SK-N-SH treated with all-trans-retinoic acid at 6 μM for 48 hours (cell line): ENCODE measurements around the gene TRABD2B.

ENCODE experiments used
- ATAC-seq: fragments of 200-7000 bp; cut with Tn5 transposase; 3 replicates; pipeline ENCODE4 v1.9.1; 2020; ENCODE audit warnings: mild to moderate bottlenecking, moderate library complexity
- BACH2 ChIP-seq: fragments of 250-450 bp; sonication (Bioruptor Pico); IDR thresholded peaks from 2 replicates; pipeline ENCODE4 v1.9.0; 2021; ENCODE audit warnings: mild to moderate bottlenecking, borderline replicate concordance
- CSDC2 ChIP-seq: fragments of 250-450 bp; sonication (Bioruptor Pico); IDR thresholded peaks from 2 replicates; pipeline ENCODE4 v1.5.0; 2020; ENCODE audit warnings: mild to moderate bottlenecking, moderate library complexity
- CSRNP3 ChIP-seq: fragments of 250-450 bp; sonication (Bioruptor Pico); IDR thresholded peaks from 2 replicates; pipeline ENCODE4 v1.5.1; 2021; ENCODE audit warnings: mild to moderate bottlenecking, moderate library complexity
- ESRRG ChIP-seq: fragments of 250-450 bp; sonication (Bioruptor Pico); IDR thresholded peaks from 2 replicates; pipeline ENCODE4 v1.6.1; 2021; ENCODE audit warnings: mild to moderate bottlenecking
- GLIS3 ChIP-seq: fragments of 250-450 bp; sonication (Bioruptor Pico); IDR thresholded peaks from 2 replicates; pipeline ENCODE4 v1.5.0; 2020; ENCODE audit warnings: mild to moderate bottlenecking, moderate library complexity
- ISL1 ChIP-seq: fragments of 250-450 bp; sonication (Bioruptor Pico); IDR thresholded peaks from 2 replicates; pipeline ENCODE4 v2.1.2; 2022; ENCODE audit warnings: mild to moderate bottlenecking, moderate library complexity
- OSR1 ChIP-seq: fragments of 250-450 bp; sonication (Bioruptor Pico); IDR thresholded peaks from 2 replicates; pipeline ENCODE4 v1.8.0; 2022; ENCODE audit warnings: moderate library complexity, mild to moderate bottlenecking, inconsistent platforms
- PATZ1 ChIP-seq: fragments of 250-450 bp; sonication (Bioruptor Pico); IDR thresholded peaks from 2 replicates; pipeline ENCODE4 v1.8.0; 2020; ENCODE audit warnings: mild to moderate bottlenecking, moderate library complexity, borderline replicate concordance
- POU6F1 ChIP-seq: fragments of 250-450 bp; sonication (Bioruptor Pico); IDR thresholded peaks from 2 replicates; pipeline ENCODE4 v1.8.0; 2021; ENCODE audit warnings: low read depth, mild to moderate bottlenecking, moderate library complexity, borderline replicate concordance
- PPARA ChIP-seq: fragments of 250-450 bp; sonication (Bioruptor Pico); IDR thresholded peaks from 2 replicates; pipeline ENCODE4 v1.5.0; 2020; ENCODE audit warnings: mild to moderate bottlenecking, borderline replicate concordance
- SNAI2 ChIP-seq: fragments of 250-450 bp; sonication (Bioruptor Pico); IDR thresholded peaks from 2 replicates; pipeline ENCODE4 v1.5.0; 2020; ENCODE audit warnings: mild to moderate bottlenecking, moderate library complexity
- TCF4 ChIP-seq: fragments of 250-450 bp; sonication (Bioruptor Pico); IDR thresholded peaks from 2 replicates; pipeline ENCODE4 v1.8.0; 2021; ENCODE audit warnings: mild to moderate bottlenecking, moderate library complexity, borderline replicate concordance
- TOX ChIP-seq: fragments of 250-450 bp; sonication (Bioruptor Pico); IDR thresholded peaks from 2 replicates; pipeline ENCODE4 v1.8.0; 2021; ENCODE audit warnings: mild to moderate bottlenecking, moderate library complexity, borderline replicate concordance
- TSHZ2 ChIP-seq: fragments of 250-450 bp; sonication (Bioruptor Pico); IDR thresholded peaks from 2 replicates; pipeline ENCODE4 v1.5.0; 2020; ENCODE audit warnings: mild to moderate bottlenecking, moderate library complexity
- ZC3H10 ChIP-seq: fragments of 250-450 bp; sonication (Bioruptor Pico); IDR thresholded peaks from 2 replicates; pipeline ENCODE4 v1.5.1; 2021; ENCODE audit warnings: mild to moderate bottlenecking, moderate library complexity
- ZFP3 ChIP-seq: fragments of 250-450 bp; sonication (Bioruptor Pico); IDR thresholded peaks from 2 replicates; pipeline ENCODE4 v1.5.0; 2020; ENCODE audit warnings: mild to moderate bottlenecking, moderate library complexity
- ZFP30 ChIP-seq: fragments of 450-650 bp; formaldehyde crosslinking; IDR thresholded peaks from 2 replicates; pipeline ENCODE4 v1.5.0; 2022; ENCODE audit warnings: mild to moderate bottlenecking, moderate library complexity
- ZNF565 ChIP-seq: fragments of 450-650 bp; formaldehyde crosslinking; conservative IDR thresholded peaks from 2 replicates; pipeline ENCODE4 v1.5.0; 2020; ENCODE audit warnings: low read depth, mild to moderate bottlenecking, moderate library complexity
- ZNF70 ChIP-seq: fragments of 450-650 bp; formaldehyde crosslinking; IDR thresholded peaks from 2 replicates; pipeline ENCODE4 v1.5.0; 2020; ENCODE audit warnings: mild to moderate bottlenecking, moderate library complexity
- ZNF8 ChIP-seq: fragments of 450-650 bp; formaldehyde crosslinking; IDR thresholded peaks from 2 replicates; pipeline ENCODE4 v1.5.0; 2020; ENCODE audit warnings: mild to moderate bottlenecking, moderate library complexity

Gene TRABD2B

GRCh38 chr1:48026701-48027532 lies 29.7 kb upstream of the TRABD2B start:
- no peak for ATAC-seq
- TF ChIP-seq CSDC2 (CRISPR knock-in tag) = no peak
- no peak for TF ChIP-seq TSHZ2 (CRISPR knock-in tag)
- no peak for TF ChIP-seq CSRNP3 (CRISPR knock-in tag)
- no peak for TF ChIP-seq TCF4 (CRISPR knock-in tag)
- no peak for TF ChIP-seq ISL1 (CRISPR knock-in tag)
- no peak for TF ChIP-seq GLIS3 (CRISPR knock-in tag)
- no peak for TF ChIP-seq ZNF565 (CRISPR knock-in tag)
- no peak for TF ChIP-seq OSR1
- no peak for TF ChIP-seq ZNF70 (CRISPR knock-in tag)
- TF ChIP-seq ZFP3 (CRISPR knock-in tag) = no peak
- no peak for TF ChIP-seq SNAI2 (CRISPR knock-in tag)
- no peak for TF ChIP-seq PATZ1 (CRISPR knock-in tag)
- no peak for TF ChIP-seq BACH2 (CRISPR knock-in tag)
- no peak for TF ChIP-seq ESRRG (CRISPR knock-in tag)

GRCh38 chr1:48026275-48026674 lies 29.1 kb upstream of the TRABD2B start:
- no peak for ATAC-seq
- TF ChIP-seq SNAI2 (CRISPR knock-in tag) = no peak
- no peak for TF ChIP-seq PPARA (CRISPR knock-in tag)
- TF ChIP-seq ISL1 (CRISPR knock-in tag) = no peak

GRCh38 chr1:48025076-48025475 lies 27.9 kb upstream of the TRABD2B start:
- TF ChIP-seq ZNF8 (CRISPR knock-in tag) (no peak), SNAI2 (CRISPR knock-in tag) (no peak), POU6F1 (no peak), TCF4 (CRISPR knock-in tag) (no peak), ESRRG (CRISPR knock-in tag) (no peak), ZFP30 (no peak), OSR1 (no peak), PPARA (CRISPR knock-in tag) (no peak), ZNF70 (CRISPR knock-in tag) (no peak), TOX (CRISPR knock-in tag) (no peak), ZFP3 (CRISPR knock-in tag) (no peak), ZC3H10 (CRISPR knock-in tag) (no peak), CSRNP3 (CRISPR knock-in tag) (no peak)
- ATAC-seq = no peak
